NK-92 (cell line): ENCODE data around the gene NAGA.
A peak's percentile ranks its signal among the peaks of the same experiment; 100 is the strongest.
"Not testable (repeated sequence)": the region's sequence is repeated elsewhere in the genome, so short reads cannot be mapped to it uniquely, and the experiment has no call there.

Experiments
- DNase-seq: peaks from one replicate; lab custom pipeline; 2025; ENCODE audit not compliant: unreplicated experiment; lab: John Stamatoyannopoulos, UW

The NAGA gene

GRCh38 chr22:42070517-42071422, at the start of gene NAGA:
NAGA (minus strand) TSS chr22:42070812; CDS start chr22:42070297, 515 bp downstream.
- DNase-seq, result peak; percentile 53

GRCh38 chr22:42116848-42117424, 46.3 kb upstream of the NAGA start:
- DNase-seq, result no peak

GRCh38 chr22:42115420-42115830, 44.8 kb upstream of the NAGA start:
- DNase-seq, result not testable (repeated sequence)

- no peak for DNase-seq
These were observed 44.1 kb upstream of the NAGA start for GRCh38 chr22:42114721-42115120.

- not testable (repeated sequence) for DNase-seq
These were observed 42.2 kb upstream of the NAGA start for GRCh38 chr22:42112793-42113192.

- no peak for DNase-seq
These were observed 41.2 kb upstream of the NAGA start for GRCh38 chr22:42111798-42112197.

GRCh38 chr22:42108848-42109247, 38.2 kb upstream of the NAGA start:
- DNase-seq, result no peak

- not testable (repeated sequence) for DNase-seq
These were observed 33.8 kb upstream of the NAGA start for GRCh38 chr22:42104332-42104860.

- no peak for DNase-seq
These were observed 30.6 kb upstream of the NAGA start for GRCh38 chr22:42101199-42101598.

GRCh38 chr22:42091455-42091782, 20.8 kb upstream of the NAGA start:
- no peak for DNase-seq

GRCh38 chr22:42090596-42091454, 20.2 kb upstream of the NAGA start, which contains the start of gene NDUFA6:
NDUFA6 (minus strand) TSS chr22:42090772; CDS start chr22:42090744, 28 bp downstream.
- peak; percentile 94 for DNase-seq

GRCh38 chr22:42086051-42086450, 15.4 kb upstream of the NAGA start:
- no peak for DNase-seq

- no peak for DNase-seq
These were observed 14.3 kb upstream of the NAGA start for GRCh38 chr22:42084874-42085273.

GRCh38 chr22:42083119-42083518, 12.5 kb upstream of the NAGA start:
- no peak for DNase-seq

- no peak for DNase-seq
These were observed 9.7 kb upstream of the NAGA start for GRCh38 chr22:42080287-42080686.

- DNase-seq, result peak; percentile 91
These were observed 9.0 kb upstream of the NAGA start, which contains the start of gene SMDT1 for GRCh38 chr22:42079319-42080251. SMDT1 (plus strand) TSS chr22:42079700; CDS start chr22:42079769, 69 bp downstream.

GRCh38 chr22:42078469-42079318, 8.1 kb upstream of the NAGA start:
- DNase-seq, result no peak

GRCh38 chr22:42077486-42078125, 7.0 kb upstream of the NAGA start:
- DNase-seq, result no peak
